NT2/D1 (cell line): ENCODE results near the gene ZCCHC13.
"Not testable (repeated sequence)": the region's sequence is repeated elsewhere in the genome, so short reads cannot be mapped to it uniquely, and the experiment has no call there.

Source experiments
- SUZ12 ChIP-seq: IDR thresholded peaks from 2 replicates; pipeline ENCODE4 v1.6.1; 2011; ENCODE audit not compliant: insufficient read length, insufficient read depth; ENCODE audit errors: extremely low read depth
- YY1 ChIP-seq: IDR thresholded peaks from 2 replicates; pipeline ENCODE4 v1.6.1; 2011; ENCODE audit not compliant: insufficient read length, insufficient read depth
- ZNF274 ChIP-seq: IDR thresholded peaks from 2 replicates; pipeline ENCODE4 v1.6.1; 2011; ENCODE audit warnings: mild to moderate bottlenecking, low read depth, low read length

GRCh38 chrX:74319321-74319720, 15.3 kb downstream of the ZCCHC13 start:
- not testable (repeated sequence) for TF ChIP-seq YY1, ZNF274, SUZ12
